WTC11 (cell line): ENCODE data around the gene UTF1. TPM values are rescaled to one million over a fixed set of nuclear protein-coding genes. Genes with fewer than 3 reads are reported as not detected.

ENCODE experiments used
- ATAC-seq: fragments of 200-7000 bp; cut with Tn5 transposase; 2 replicates; pipeline ENCODE4 v1.10.0; 2021; ENCODE audit warnings: mild to moderate bottlenecking, moderate library complexity
- CTCF ChIA-PET: fragments of 300-600 bp; sonication (Branson Sonifier 250); formaldehyde crosslinking; loops from one replicate; lab custom pipeline; 2021; ENCODE audit warnings: antibody characterized with exemption; lab: Charles Lee
- POLR2A ChIA-PET: fragments of 350-600 bp; sonication (Branson Sonifier 250); formaldehyde crosslinking; loops from one replicate; lab custom pipeline; 2021; ENCODE audit warnings: antibody characterized with exemption; lab: Charles Lee
- DNase-seq: peaks from one replicate; pipeline ENCODE4 v3.0.0; 2021; ENCODE audit warnings: low spot score
- H3K27ac Mint-ChIP-seq: 2 replicates; pipeline ENCODE4 v1.8.0; 2021; ENCODE audit warnings: mixed read lengths
- H3K27me3 Mint-ChIP-seq: 2 replicates; pipeline ENCODE4 v1.8.0; 2021; ENCODE audit warnings: low read depth, mild to moderate bottlenecking, moderate library complexity, mixed read lengths
- H3K36me3 Mint-ChIP-seq: 2 replicates; pipeline ENCODE4 v1.8.0; 2021; ENCODE audit warnings: mixed read lengths
- H3K4me1 Mint-ChIP-seq: 2 replicates; pipeline ENCODE4 v1.8.0; 2022; ENCODE audit warnings: mixed read lengths
- H3K4me3 Mint-ChIP-seq: 2 replicates; pipeline ENCODE4 v1.8.0; 2021; ENCODE audit warnings: mild to moderate bottlenecking, moderate library complexity, mixed read lengths
- H3K9me3 Mint-ChIP-seq: 2 replicates; pipeline ENCODE4 v1.8.0; 2021; ENCODE audit warnings: mixed read lengths
- CBFB ChIP-seq: sonication (generic); formaldehyde crosslinking; IDR thresholded peaks from 2 replicates; pipeline ENCODE4 v1.8.1; 2022; ENCODE audit warnings: mild to moderate bottlenecking, low read depth, missing genetic modification reagents
- E2F4 ChIP-seq: sonication (generic); formaldehyde crosslinking; IDR thresholded peaks from 2 replicates; pipeline ENCODE4 v1.8.1; 2022; ENCODE audit warnings: low read depth, mild to moderate bottlenecking, moderate library complexity, missing genetic modification reagents, borderline replicate concordance
- E2F5 ChIP-seq: sonication (generic); formaldehyde crosslinking; IDR thresholded peaks from 2 replicates; pipeline ENCODE4 v1.8.1; 2022; ENCODE audit warnings: mild to moderate bottlenecking, moderate library complexity, missing genetic modification reagents
- ESRRA ChIP-seq: sonication (generic); formaldehyde crosslinking; IDR thresholded peaks from 2 replicates; pipeline ENCODE4 v1.8.1; 2022; ENCODE audit warnings: mild to moderate bottlenecking, missing genetic modification reagents, borderline replicate concordance
- GTF2I ChIP-seq: fragments of 250-450 bp; sonication (Bioruptor Pico); conservative IDR thresholded peaks from 2 replicates; pipeline ENCODE4 v1.4.0; 2021; ENCODE audit warnings: mild to moderate bottlenecking
- JUN ChIP-seq: sonication (generic); formaldehyde crosslinking; IDR thresholded peaks from 2 replicates; pipeline ENCODE4 v1.8.0; 2023; ENCODE audit warnings: mild to moderate bottlenecking, missing genetic modification reagents
- KAT7 ChIP-seq: sonication (generic); formaldehyde crosslinking; IDR thresholded peaks from 2 replicates; pipeline ENCODE4 v1.8.1; 2023; ENCODE audit warnings: missing genetic modification reagents, mild to moderate bottlenecking, borderline replicate concordance
- MLX ChIP-seq: sonication (generic); formaldehyde crosslinking; IDR thresholded peaks from 2 replicates; pipeline ENCODE4 v1.8.1; 2023; ENCODE audit warnings: mild to moderate bottlenecking, missing genetic modification reagents, moderate library complexity
- MXD4 ChIP-seq: fragments of 250-450 bp; sonication (Bioruptor Pico); IDR thresholded peaks from 2 replicates; pipeline ENCODE4 v1.8.0; 2021; ENCODE audit warnings: mild to moderate bottlenecking, moderate library complexity, borderline replicate concordance
- NFATC4 ChIP-seq: fragments of 250-450 bp; sonication (Bioruptor Pico); IDR thresholded peaks from 2 replicates; pipeline ENCODE4 v1.9.0; 2021; ENCODE audit warnings: mild to moderate bottlenecking
- NFYB ChIP-seq: sonication (generic); formaldehyde crosslinking; conservative IDR thresholded peaks from 2 replicates; pipeline ENCODE4 v1.8.0; 2022; ENCODE audit warnings: low read depth, missing genetic modification reagents
- NR2C2 ChIP-seq: sonication (generic); formaldehyde crosslinking; IDR thresholded peaks from 2 replicates; pipeline ENCODE4 v1.8.0; 2022; ENCODE audit warnings: mild to moderate bottlenecking, missing genetic modification reagents
- NR3C1 ChIP-seq: sonication (generic); formaldehyde crosslinking; conservative IDR thresholded peaks from 2 replicates; pipeline ENCODE4 v1.8.1; 2023; ENCODE audit warnings: low read depth, mild to moderate bottlenecking, missing genetic modification reagents
- OVOL2 ChIP-seq: fragments of 250-450 bp; sonication (Bioruptor Pico); IDR thresholded peaks from 2 replicates; pipeline ENCODE4 v1.9.0; 2021; ENCODE audit warnings: mild to moderate bottlenecking, borderline replicate concordance
- SMAD4 ChIP-seq: sonication (generic); formaldehyde crosslinking; IDR thresholded peaks from 2 replicates; pipeline ENCODE4 v1.8.0; 2022; ENCODE audit warnings: mild to moderate bottlenecking, missing genetic modification reagents
- TEAD1 ChIP-seq: sonication (generic); formaldehyde crosslinking; IDR thresholded peaks from 2 replicates; pipeline ENCODE4 v1.8.0; 2022; ENCODE audit warnings: mild to moderate bottlenecking, missing genetic modification reagents
- USF2 ChIP-seq: sonication (generic); formaldehyde crosslinking; IDR thresholded peaks from 2 replicates; pipeline ENCODE4 v1.8.1; 2023; ENCODE audit warnings: mild to moderate bottlenecking, missing genetic modification reagents, moderate library complexity
- ZNF219 ChIP-seq: sonication (generic); formaldehyde crosslinking; IDR thresholded peaks from 2 replicates; pipeline ENCODE4 v1.8.0; 2023; ENCODE audit warnings: missing genetic modification reagents, mild to moderate bottlenecking, borderline replicate concordance
- ZNF232 ChIP-seq: sonication (generic); formaldehyde crosslinking; IDR thresholded peaks from 2 replicates; pipeline ENCODE4 v1.8.0; 2022; ENCODE audit warnings: mild to moderate bottlenecking, missing genetic modification reagents
- ZNF512 ChIP-seq: sonication (generic); formaldehyde crosslinking; IDR thresholded peaks from 2 replicates; pipeline ENCODE4 v1.8.1; 2022; ENCODE audit warnings: missing genetic modification reagents, borderline replicate concordance
- ZNF671 ChIP-seq: fragments of 250-450 bp; sonication (Bioruptor Pico); IDR thresholded peaks from 2 replicates; pipeline ENCODE4 v1.8.0; 2021; ENCODE audit warnings: mild to moderate bottlenecking
- ZSCAN18 ChIP-seq: fragments of 250-450 bp; sonication (Bioruptor Pico); IDR thresholded peaks from 2 replicates; pipeline ENCODE4 v2.1.2; 2022; ENCODE audit warnings: mild to moderate bottlenecking, moderate library complexity
- total RNA-seq: library from RNA; stranded (reverse); gene quantifications from 3 replicates; pipeline ENCODE4 v1.2.3, GENCODE V29; 2021
- TF ChIP-seq, protein P1 (sequence below): sonication (generic); formaldehyde crosslinking; IDR thresholded peaks from 2 replicates; pipeline ENCODE4 v1.8.0; 2022; ENCODE audit warnings: mild to moderate bottlenecking, missing genetic modification reagents
- TF ChIP-seq, protein P2 (sequence below): sonication (generic); formaldehyde crosslinking; IDR thresholded peaks from 2 replicates; pipeline ENCODE4 v1.8.1; 2023; ENCODE audit warnings: mild to moderate bottlenecking, missing genetic modification reagents, borderline replicate concordance

Gene UTF1
- total RNA-seq, 1 experiment from 2014 or later: 196 TPM

- Mint-ChIP-seq H3K9me3 (no peaks in the 10 kb centered on the region), H3K27ac (no peak overlapping the region), H3K4me3 (no peak overlapping the region), H3K27me3 (no peaks in the 10 kb centered on the region), H3K4me1 (no peaks in the 10 kb centered on the region), H3K36me3 (no peaks in the 10 kb centered on the region)
- TF ChIP-seq MLX (CRISPR knock-in tag) (no peak), ZNF219 (CRISPR knock-in tag) (no peak), NR3C1 (CRISPR knock-in tag) (no peak), NR2C2 (CRISPR knock-in tag) (no peak), USF2 (no peak), E2F5 (CRISPR knock-in tag) (no peak), MXD4 (CRISPR knock-in tag) (no peak), GTF2I (CRISPR knock-in tag) (no peak), ESRRA (CRISPR knock-in tag) (no peak), TEAD1 (CRISPR knock-in tag) (no peak), ZNF232 (CRISPR knock-in tag) (no peak), ZNF671 (CRISPR knock-in tag) (no peak), OVOL2 (CRISPR knock-in tag) (no peak), JUN (CRISPR knock-in tag) (no peak), NFATC4 (CRISPR knock-in tag) (no peak), KAT7 (no peak), CBFB (CRISPR knock-in tag) (no peak)
- TF ChIP-seq, protein P1, sequence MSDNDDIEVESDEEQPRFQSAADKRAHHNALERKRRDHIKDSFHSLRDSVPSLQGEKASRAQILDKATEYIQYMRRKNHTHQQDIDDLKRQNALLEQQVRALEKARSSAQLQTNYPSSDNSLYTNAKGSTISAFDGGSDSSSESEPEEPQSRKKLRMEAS (CRISPR knock-in tag): no peak
- ATAC-seq: no peak
- ChIA-PET POLR2A (no interaction called here), CTCF (interaction anchor here (1.1 kb wide), 1 partner anchor 56 kb away, joined by 6 read pairs; no protein-coding TSS in a partner anchor)
- no peak for DNase-seq
Measured at GRCh38 chr10:133199992-133200611, 29.9 kb upstream of the UTF1 start.

DNA sequence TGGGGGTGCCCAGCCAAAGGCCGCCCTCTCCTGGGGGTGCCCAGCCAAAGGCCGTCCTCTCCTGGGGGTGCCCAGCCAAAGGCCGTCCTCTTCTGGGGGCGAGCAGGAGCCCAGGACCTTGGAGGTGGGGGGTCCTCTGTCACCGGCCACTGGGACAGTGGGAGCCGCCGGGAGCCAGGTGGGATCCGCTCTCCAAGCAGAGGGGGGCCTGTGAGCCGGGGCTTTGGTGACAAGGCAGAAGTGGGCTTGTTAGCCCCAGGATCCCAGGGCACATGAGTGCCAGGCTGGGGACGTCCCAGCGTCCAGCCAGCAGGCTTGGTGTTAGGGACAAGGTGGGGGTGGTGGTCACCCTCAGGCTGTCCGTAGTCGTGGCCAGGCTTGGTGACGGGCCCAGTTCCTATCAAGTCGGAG, 29.4 kb upstream of the UTF1 start:
- no peak for TF ChIP-seq ZSCAN18 (CRISPR knock-in tag)
- no peak for TF ChIP-seq ZNF512
- TF ChIP-seq MLX (CRISPR knock-in tag): no peak
- TF ChIP-seq SMAD4 (CRISPR knock-in tag): no peak
- no peak for TF ChIP-seq NFYB (CRISPR knock-in tag)
- TF ChIP-seq E2F4 (CRISPR knock-in tag): no peak
- TF ChIP-seq, protein P2, sequence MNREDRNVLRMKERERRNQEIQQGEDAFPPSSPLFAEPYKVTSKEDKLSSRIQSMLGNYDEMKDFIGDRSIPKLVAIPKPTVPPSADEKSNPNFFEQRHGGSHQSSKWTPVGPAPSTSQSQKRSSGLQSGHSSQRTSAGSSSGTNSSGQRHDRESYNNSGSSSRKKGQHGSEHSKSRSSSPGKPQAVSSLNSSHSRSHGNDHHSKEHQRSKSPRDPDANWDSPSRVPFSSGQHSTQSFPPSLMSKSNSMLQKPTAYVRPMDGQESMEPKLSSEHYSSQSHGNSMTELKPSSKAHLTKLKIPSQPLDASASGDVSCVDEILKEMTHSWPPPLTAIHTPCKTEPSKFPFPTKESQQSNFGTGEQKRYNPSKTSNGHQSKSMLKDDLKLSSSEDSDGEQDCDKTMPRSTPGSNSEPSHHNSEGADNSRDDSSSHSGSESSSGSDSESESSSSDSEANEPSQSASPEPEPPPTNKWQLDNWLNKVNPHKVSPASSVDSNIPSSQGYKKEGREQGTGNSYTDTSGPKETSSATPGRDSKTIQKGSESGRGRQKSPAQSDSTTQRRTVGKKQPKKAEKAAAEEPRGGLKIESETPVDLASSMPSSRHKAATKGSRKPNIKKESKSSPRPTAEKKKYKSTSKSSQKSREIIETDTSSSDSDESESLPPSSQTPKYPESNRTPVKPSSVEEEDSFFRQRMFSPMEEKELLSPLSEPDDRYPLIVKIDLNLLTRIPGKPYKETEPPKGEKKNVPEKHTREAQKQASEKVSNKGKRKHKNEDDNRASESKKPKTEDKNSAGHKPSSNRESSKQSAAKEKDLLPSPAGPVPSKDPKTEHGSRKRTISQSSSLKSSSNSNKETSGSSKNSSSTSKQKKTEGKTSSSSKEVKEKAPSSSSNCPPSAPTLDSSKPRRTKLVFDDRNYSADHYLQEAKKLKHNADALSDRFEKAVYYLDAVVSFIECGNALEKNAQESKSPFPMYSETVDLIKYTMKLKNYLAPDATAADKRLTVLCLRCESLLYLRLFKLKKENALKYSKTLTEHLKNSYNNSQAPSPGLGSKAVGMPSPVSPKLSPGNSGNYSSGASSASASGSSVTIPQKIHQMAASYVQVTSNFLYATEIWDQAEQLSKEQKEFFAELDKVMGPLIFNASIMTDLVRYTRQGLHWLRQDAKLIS (CRISPR knock-in tag): no peak
- TF ChIP-seq ZNF232 (CRISPR knock-in tag): no peak
- no peak for TF ChIP-seq NFATC4 (CRISPR knock-in tag)
- TF ChIP-seq NR3C1 (CRISPR knock-in tag): no peak
- ChIA-PET CTCF (interaction anchor here (1.1 kb wide), 1 partner anchor 57 kb away, joined by 6 read pairs; no protein-coding TSS in a partner anchor), POLR2A (no interaction called here)
- Mint-ChIP-seq H3K27me3 (no peaks in the 10 kb centered on the region), H3K27ac (peak overlapping the region; percentile 89), H3K9me3 (no peaks in the 10 kb centered on the region), H3K4me3 (no peak overlapping the region), H3K36me3 (no peaks in the 10 kb centered on the region), H3K4me1 (no peaks in the 10 kb centered on the region)
- DNase-seq: no peak
- no peak for ATAC-seq
